K562 (cell line): ENCODE data around the gene EPSTI1. TPM values are rescaled to one million over a fixed set of nuclear protein-coding genes. Genes with fewer than 3 reads are reported as not detected.

Source experiments
- ATAC-seq: fragments of 200-7000 bp; cut with Tn5 transposase; 3 replicates; pipeline ENCODE4 v1.9.1; 2020; ENCODE audit warnings: moderate library complexity
- BruUV-seq: library from RNA; stranded (reverse); fragments of 400-500 nt; replicated peaks from 2 replicates; lab custom pipeline; 2021; lab: Mats Ljungman, UMichigan
- CTCF ChIA-PET: fragments of 300-600 bp; formaldehyde crosslinking; extraction: SDS; loops from one replicate; lab custom pipeline; 2021; ENCODE audit warnings: low intra/inter-chr PET ratio; lab: Yijun Ruan, JAX
- POLR2A ChIA-PET: fragments of 300-600, 350-650 bp; sonication (Branson Sonifier 250); formaldehyde crosslinking; extraction: SDS; loops from one replicate; lab custom pipeline; 2021; ENCODE audit warnings: antibody characterized with exemption, inconsistent platforms; lab: Yijun Ruan, JAX
- DNase-seq, 4 experiments: peaks; one replicate each; pipeline versions ENCODE4 v3.0.0 to v3.0.0-alpha.2; 2011 to 2018; ENCODE audit warnings: low spot score in 3 of 4, mixed read lengths in 3 of 4; ENCODE audit errors: extremely low read depth in 1 of 4
- FAIRE-seq: peaks from 2 replicates; lab custom pipeline; 2011; peaks lifted over from hg19 to GRCh38; lab: Jason Lieb, UNC
- H2AFZ ChIP-seq: 2 replicates; pipeline ENCODE4 v1.6.0; 2011; ENCODE audit warnings: low read depth, low read length, control low read depth, inconsistent platforms
- H3K27ac ChIP-seq: fragments of 200-600 bp; 3 replicates; pipeline ENCODE4 v1.8.0; 2011; ENCODE audit warnings: low read depth, mild to moderate bottlenecking, control low read depth, inconsistent platforms, low read length, moderate library complexity, mixed read lengths; ENCODE audit errors: extremely low read depth
- H3K27me3 ChIP-seq, 2 experiments: fragments of 300-600 bp in 1 of 2; 2 replicates in 1 of 2; 3 replicates in 1 of 2; pipeline versions ENCODE4 v1.6.0 to v1.8.0; 2011; ENCODE audit warnings: inconsistent platforms in 2 of 2, low read length in 2 of 2, mild to moderate bottlenecking in 1 of 2, mixed read lengths in 1 of 2, moderate library complexity in 1 of 2; ENCODE audit not compliant: control insufficient read depth in 2 of 2, insufficient read depth in 2 of 2
- H3K36me3 ChIP-seq: fragments of 300-600 bp; 3 replicates; pipeline ENCODE4 v1.8.0; 2011; ENCODE audit warnings: mild to moderate bottlenecking, low read length, inconsistent platforms; ENCODE audit not compliant: control insufficient read depth, insufficient read depth
- H3K4me1 ChIP-seq, 2 experiments: fragments of 200-600 bp in 1 of 2; replicated peaks in 1 of 2; 2 replicates in 1 of 2; 3 replicates in 1 of 2; pipeline versions ENCODE4 v1.5.1 to v1.8.0; 2011; ENCODE audit warnings: inconsistent platforms in 2 of 2, low read length in 2 of 2, mild to moderate bottlenecking in 1 of 2, mixed read lengths in 1 of 2, moderate library complexity in 1 of 2; ENCODE audit not compliant: control insufficient read depth in 2 of 2, insufficient read depth in 2 of 2
- H3K4me2 ChIP-seq: 2 replicates; pipeline ENCODE4 v1.6.1; 2011; ENCODE audit warnings: low read length, control low read depth, inconsistent platforms, mixed read lengths; ENCODE audit not compliant: insufficient read depth
- H3K4me3 ChIP-seq: fragments of 200-600 bp; sonication (generic), shearing (Covaris generic); 2 replicates; pipeline ENCODE4 v1.5.1; 2016; ENCODE audit warnings: control low read depth, inconsistent platforms
- H3K79me2 ChIP-seq: fragments of 200-600 bp; 3 replicates; pipeline ENCODE4 v1.8.0; 2011; ENCODE audit warnings: low read length, inconsistent platforms; ENCODE audit not compliant: control insufficient read depth, insufficient read depth
- H3K9ac ChIP-seq, 2 experiments: 2 replicates each; pipeline versions ENCODE4 v1.6.0 to v1.6.1; 2011; ENCODE audit warnings: low read depth in 2 of 2, low read length in 2 of 2, control low read depth in 1 of 2, inconsistent platforms in 1 of 2, mild to moderate bottlenecking in 1 of 2, mixed read lengths in 1 of 2; ENCODE audit not compliant: insufficient read depth in 1 of 2
- H3K9me1 ChIP-seq: one replicate; pipeline ENCODE4 v1.6.0; 2011; ENCODE audit warnings: inconsistent platforms, mild to moderate bottlenecking, low read length, moderate library complexity; ENCODE audit not compliant: control insufficient read depth, insufficient read depth
- H3K9me3 ChIP-seq: replicated peaks from 2 replicates; pipeline ENCODE4 v1.5.1; 2011; ENCODE audit warnings: low read depth, low read length, inconsistent platforms; ENCODE audit not compliant: control insufficient read depth, insufficient read depth
- H4K20me1 ChIP-seq: replicated peaks from 2 replicates; pipeline ENCODE4 v1.6.1; 2011; ENCODE audit warnings: low read length, inconsistent platforms, mixed read lengths; ENCODE audit not compliant: control insufficient read depth, insufficient read depth
- ESRRB ChIP-seq: fragments of 250-450 bp; sonication (Bioruptor Pico); IDR thresholded peaks from 2 replicates; pipeline ENCODE4 v1.5.0; 2020; ENCODE audit warnings: mild to moderate bottlenecking, moderate library complexity, borderline replicate concordance
- FOXA3 ChIP-seq, 2 experiments: fragments of 450-650 bp in 1 of 2; sonication (generic) in 1 of 2; formaldehyde crosslinking; IDR thresholded peaks in 1 of 2; conservative IDR thresholded peaks in 1 of 2; 2 replicates each; pipeline versions ENCODE4 v1.4.0 to v1.8.0; 2020 to 2022; ENCODE audit warnings: mild to moderate bottlenecking in 2 of 2, missing genetic modification reagents in 1 of 2
- PCBP2 ChIP-seq: fragments of 200-400 bp; formaldehyde crosslinking; IDR thresholded peaks from 2 replicates; pipeline ENCODE4 v1.6.1; 2018; ENCODE audit warnings: low read length, low read depth, mild to moderate bottlenecking, moderate library complexity; ENCODE audit not compliant: poor library complexity, severe bottlenecking
- PHF20 ChIP-seq: fragments of 450-650 bp; IDR thresholded peaks from 2 replicates; pipeline ENCODE4 v1.6.1; 2018; ENCODE audit not compliant: partially characterized antibody
- PURB ChIP-seq: sonication (generic); formaldehyde crosslinking; IDR thresholded peaks from 2 replicates; pipeline ENCODE4 v1.9.0; 2021; ENCODE audit warnings: low read depth, mild to moderate bottlenecking, missing genetic modification reagents
- RBM34 ChIP-seq: fragments of 200-400 bp; formaldehyde crosslinking; IDR thresholded peaks from 2 replicates; pipeline ENCODE4 v1.6.1; 2018; ENCODE audit warnings: low read length, borderline replicate concordance; ENCODE audit not compliant: insufficient read depth
- SMAD1 ChIP-seq: fragments of 150-350 bp; IDR thresholded peaks from 2 replicates; pipeline ENCODE4 v1.6.1; 2014; ENCODE audit warnings: low read length, low read depth; ENCODE audit not compliant: partially characterized antibody
- SMARCE1 ChIP-seq: fragments of 450-650 bp; IDR thresholded peaks from 2 replicates; pipeline ENCODE4 v1.7.1; 2016; ENCODE audit warnings: mild to moderate bottlenecking
- SP2 ChIP-seq: IDR thresholded peaks from 2 replicates; pipeline ENCODE4 v1.6.1; 2011; ENCODE audit warnings: mild to moderate bottlenecking, low read depth, low read length, moderate library complexity; ENCODE audit not compliant: poor library complexity, severe bottlenecking; ENCODE audit errors: extremely low read depth
- STAT5B ChIP-seq: fragments of 250-450 bp; sonication (Bioruptor Pico); IDR thresholded peaks from 2 replicates; pipeline ENCODE4 v1.8.0; 2021; ENCODE audit warnings: mild to moderate bottlenecking, inconsistent platforms
- ZNF197 ChIP-seq: fragments of 200-800 bp; sonication (Bioruptor generic); IDR thresholded peaks from 2 replicates; pipeline ENCODE4 v1.6.1; 2016; ENCODE audit warnings: low read depth, missing genetic modification characterization, missing compliant biosample characterization
- ZNF707 ChIP-seq: fragments of 250-450 bp; sonication (Bioruptor Pico); conservative IDR thresholded peaks from 2 replicates; pipeline ENCODE4 v1.8.0; 2022; ENCODE audit warnings: inconsistent platforms, mild to moderate bottlenecking, moderate library complexity
- ZNF766 ChIP-seq: fragments of 200-800 bp; sonication (Bioruptor generic); conservative IDR thresholded peaks from 2 replicates; pipeline ENCODE4 v1.6.1; 2016; ENCODE audit warnings: missing genetic modification characterization, missing compliant biosample characterization
- WGBS: fragments of 100-300 bp; shearing (Covaris generic); methylation state at CpG from one replicate; pipeline ENCODE4 v1.1.6; 2016; ENCODE audit warnings: low coverage, mixed read lengths; ENCODE audit not compliant: insufficient coverage; ENCODE audit errors: missing lambda C conversion rate; 5-methylcytosine and 5-hydroxymethylcytosine counted together
- in situ Hi-C: fragments of 300-500 bp; cut with MboI; formaldehyde crosslinking; loops from 4 replicates; pipeline ENCODE4 v1.15.0; 2018; ENCODE audit warnings: inconsistent platforms, mixed read lengths
- intact Hi-C: fragments of 100-400 bp; cut with micrococcal nuclease; formaldehyde crosslinking; loops from 2 replicates; pipeline ENCODE4 v1.14.2; 2022
- polyA plus RNA-seq, 8 experiments: library from polyadenylated mRNA; depleted of rRNA in 4 of 8; stranded (reverse) in 5 of 8; unstranded in 3 of 8; fragments of >200 nt; fragmentation: Nextera tagmentation in 2 of 8; fragmentation: Illumina TruSeq in 1 of 8; extraction: Ambion mirVana in 2 of 8; extraction: Trizol in 1 of 8; gene quantifications; 2 replicates each; pipeline versions ENCODE4 v1.2.1 to v1.2.3, GENCODE V29; 2011 to 2014; ENCODE audit warnings: inconsistent platforms in 1 of 8, missing spikeins in 1 of 8
- total RNA-seq, 7 experiments: library from RNA; depleted of rRNA in 6 of 7; stranded (reverse); fragments of >200 nt in 6 of 7; fragmentation: Illumina TruSeq in 2 of 7; extraction: Trizol in 2 of 7; gene quantifications; 2 replicates each; pipeline versions ENCODE4 v1.2.1 to v1.2.3, GENCODE V29; 2011 to 2021; ENCODE audit warnings: low replicate concordance in 1 of 7
- TF ChIP-seq, protein P1 (sequence below): sonication (generic); formaldehyde crosslinking; IDR thresholded peaks from 2 replicates; pipeline ENCODE4 v1.8.0; 2022; ENCODE audit warnings: mild to moderate bottlenecking, low read depth, missing genetic modification reagents
- TF ChIP-seq, protein P2 (sequence below), 2 experiments: IDR thresholded peaks; 2 replicates each; pipeline ENCODE4 v1.6.1; 2011; ENCODE audit warnings: borderline replicate concordance in 1 of 2, control low read depth in 1 of 2, low read depth in 1 of 2, low read length in 1 of 2, mild to moderate bottlenecking in 1 of 2, mixed read lengths in 1 of 2, moderate library complexity in 1 of 2; ENCODE audit not compliant: insufficient read depth in 1 of 2, insufficient read length in 1 of 2, poor library complexity in 1 of 2, severe bottlenecking in 1 of 2; ENCODE audit errors: extremely low read depth in 1 of 2
- TF ChIP-seq, protein P3 (sequence below): fragments of 450-650 bp; formaldehyde crosslinking; IDR thresholded peaks from 2 replicates; pipeline ENCODE4 v1.4.0; 2020; ENCODE audit warnings: mild to moderate bottlenecking, moderate library complexity

The EPSTI1 gene
- total and polyA plus RNA-seq, 9 of the 15 experiments (the other 6 are each of a cell fraction or from before 2014, with no cell fraction given), result 0.18 to 1.0 TPM; not detected in 7

DNA sequence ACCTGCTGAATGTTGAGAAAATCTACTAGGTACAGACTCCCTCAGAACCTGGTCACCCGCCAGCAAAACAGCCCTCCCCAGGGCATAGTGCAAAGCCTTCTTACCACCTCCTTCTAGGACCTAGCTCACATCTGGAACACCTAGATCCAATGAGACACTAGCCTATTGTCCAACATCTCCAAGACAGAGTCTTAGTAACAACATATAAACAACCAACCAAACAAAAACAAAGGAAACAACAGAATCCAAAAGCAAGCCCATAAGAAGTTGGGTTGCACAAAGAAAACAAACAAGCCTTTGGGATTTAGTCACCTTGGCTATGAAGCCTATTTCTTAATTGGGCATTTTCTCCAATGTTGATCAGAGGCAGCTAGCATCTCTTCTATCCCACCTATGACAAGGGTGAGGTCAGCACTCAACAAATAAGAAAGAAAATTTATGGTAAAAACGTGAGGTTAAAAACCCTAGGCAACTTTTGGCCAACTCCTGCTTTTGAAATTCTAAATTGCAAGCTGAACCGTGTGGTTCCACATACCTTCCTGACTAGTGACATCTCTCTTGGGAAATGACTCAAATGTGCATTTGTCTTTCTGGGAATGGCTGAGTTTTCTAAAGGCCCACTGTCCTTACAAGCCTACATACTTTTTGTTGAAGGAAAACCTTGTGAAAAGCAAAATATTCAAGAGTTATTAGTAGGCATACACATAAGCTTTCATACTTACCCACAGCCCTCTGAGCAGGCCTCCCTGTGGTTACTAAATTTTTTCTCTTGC, 144.0 kb downstream of the EPSTI1 start:
- intact Hi-C loops, result no loop called here
- no peaks in the 10 kb centered on the region for H3K9me1 ChIP-seq
- H3K9me3 ChIP-seq, result no peaks in the 10 kb centered on the region
- no peak overlapping the region for H2AFZ ChIP-seq
- H3K4me1 ChIP-seq, result no peaks in the 10 kb centered on the region
- H3K9ac ChIP-seq, result no peak overlapping the region
- TF ChIP-seq, protein P1, sequence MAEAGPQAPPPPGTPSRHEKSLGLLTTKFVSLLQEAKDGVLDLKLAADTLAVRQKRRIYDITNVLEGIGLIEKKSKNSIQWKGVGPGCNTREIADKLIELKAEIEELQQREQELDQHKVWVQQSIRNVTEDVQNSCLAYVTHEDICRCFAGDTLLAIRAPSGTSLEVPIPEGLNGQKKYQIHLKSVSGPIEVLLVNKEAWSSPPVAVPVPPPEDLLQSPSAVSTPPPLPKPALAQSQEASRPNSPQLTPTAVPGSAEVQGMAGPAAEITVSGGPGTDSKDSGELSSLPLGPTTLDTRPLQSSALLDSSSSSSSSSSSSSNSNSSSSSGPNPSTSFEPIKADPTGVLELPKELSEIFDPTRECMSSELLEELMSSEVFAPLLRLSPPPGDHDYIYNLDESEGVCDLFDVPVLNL (CRISPR knock-in tag), result no peak
- TF ChIP-seq, protein P2, sequence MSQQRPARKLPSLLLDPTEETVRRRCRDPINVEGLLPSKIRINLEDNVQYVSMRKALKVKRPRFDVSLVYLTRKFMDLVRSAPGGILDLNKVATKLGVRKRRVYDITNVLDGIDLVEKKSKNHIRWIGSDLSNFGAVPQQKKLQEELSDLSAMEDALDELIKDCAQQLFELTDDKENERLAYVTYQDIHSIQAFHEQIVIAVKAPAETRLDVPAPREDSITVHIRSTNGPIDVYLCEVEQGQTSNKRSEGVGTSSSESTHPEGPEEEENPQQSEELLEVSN (IDR thresholded peaks at IDR 0.05; ENCODE audit: borderline replicate concordance in 1 of 2, extremely low read depth in 1 of 2, insufficient read depth in 1 of 2, insufficient read length in 1 of 2, low read depth in 1 of 2, low read length in 1 of 2, poor library complexity in 1 of 2, severe bottlenecking in 1 of 2), result no peak
- TF ChIP-seq ZNF197 (CRISPR knock-in tag) (no peak), FOXA3 (CRISPR knock-in tag; conservative IDR thresholded peaks at IDR 0.05 in 1 of 2, IDR thresholded peaks at IDR 0.05 in 1 of 2) (no peak), SMAD1 (no peak), SMARCE1 (no peak), RBM34 (no peak), STAT5B (CRISPR knock-in tag) (no peak), SP2 (no peak), PURB (CRISPR knock-in tag) (no peak), PCBP2 (no peak), ESRRB (no peak), PHF20 (no peak), ZNF707 (CRISPR knock-in tag) (no peak), ZNF766 (CRISPR knock-in tag) (no peak)
- TF ChIP-seq, protein P3, sequence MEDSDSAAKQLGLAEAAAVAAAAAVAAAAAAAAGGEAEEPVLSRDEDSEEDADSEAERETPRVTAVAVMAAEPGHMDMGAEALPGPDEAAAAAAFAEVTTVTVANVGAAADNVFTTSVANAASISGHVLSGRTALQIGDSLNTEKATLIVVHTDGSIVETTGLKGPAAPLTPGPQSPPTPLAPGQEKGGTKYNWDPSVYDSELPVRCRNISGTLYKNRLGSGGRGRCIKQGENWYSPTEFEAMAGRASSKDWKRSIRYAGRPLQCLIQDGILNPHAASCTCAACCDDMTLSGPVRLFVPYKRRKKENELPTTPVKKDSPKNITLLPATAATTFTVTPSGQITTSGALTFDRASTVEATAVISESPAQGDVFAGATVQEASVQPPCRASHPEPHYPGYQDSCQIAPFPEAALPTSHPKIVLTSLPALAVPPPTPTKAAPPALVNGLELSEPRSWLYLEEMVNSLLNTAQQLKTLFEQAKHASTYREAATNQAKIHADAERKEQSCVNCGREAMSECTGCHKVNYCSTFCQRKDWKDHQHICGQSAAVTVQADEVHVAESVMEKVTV, result no peak
- TF ChIP-seq, all 486 proteins: peak for 0
- Histone ChIP-seq H3K79me2 (no peaks in the 10 kb centered on the region), H3K4me2 (no peak overlapping the region), H3K27me3 (no peaks in the 10 kb centered on the region), H3K36me3 (no peaks in the 10 kb centered on the region), H4K20me1 (no peaks in the 10 kb centered on the region), H3K27ac (no peak overlapping the region), H3K4me3 (no peak overlapping the region)
- no peak for DNase-seq
- ChIA-PET POLR2A (no interaction called here), CTCF (no interaction called here)
- BruUV-seq, result no TSS peak
- in situ Hi-C loops, result no loop called here
- WGBS, result 0% methylated on average over 2 of the region's 3 CpGs
- no peak for ATAC-seq
- no peak for FAIRE-seq
